Esophagus muscularis mucosa (tissue), 4 donors: Measurements from ENCODE around the gene DNTTIP2. TPM values are rescaled to one million over a fixed set of nuclear protein-coding genes. Genes with fewer than 3 reads are reported as not detected.
"Not testable (repeated sequence)": the region's sequence is repeated elsewhere in the genome, so short reads cannot be mapped to it uniquely, and the experiment has no call there.

Experiments
- DNase-seq: peaks from one replicate; pipeline ENCODE4 v3.0.0-alpha.2; 2017; ENCODE audit errors: extremely low spot score
- H3K27ac ChIP-seq, 4 donors: fragments of 200-600 bp; sonication (generic); replicated peaks in 1 of 4; 1 replicate in 3 of 4; 2 replicates in 1 of 4; pipeline ENCODE4 v1.5.1; 2016 to 2019; ENCODE audit warnings: mild to moderate bottlenecking in 1 of 4
- H3K27me3 ChIP-seq, 4 donors: fragments of 200-600 bp; sonication (generic); one replicate each; pipeline versions ENCODE4 v1.5.1 to v1.6.0; 2016 to 2019
- H3K36me3 ChIP-seq, 4 donors: fragments of 200-600 bp; sonication (generic); one replicate each; pipeline ENCODE4 v1.5.1; 2016 to 2019
- H3K4me1 ChIP-seq, 4 donors: fragments of 200-600 bp; sonication (generic); one replicate each; pipeline ENCODE4 v1.5.1; 2016 to 2019
- H3K4me3 ChIP-seq, 4 donors: fragments of 200-600 bp; sonication (generic); 1 replicate in 2 of 4; 2 replicates in 2 of 4; pipeline ENCODE4 v1.5.1; 2016 to 2019; ENCODE audit warnings: mild to moderate bottlenecking in 4 of 4, moderate library complexity in 1 of 4
- H3K9me3 ChIP-seq, 4 donors: fragments of 200-600 bp; sonication (generic); 1 replicate in 3 of 4; 2 replicates in 1 of 4; pipeline ENCODE4 v1.5.1; 2016 to 2019
- EP300 ChIP-seq: sonication (generic); formaldehyde crosslinking; IDR thresholded peaks from one replicate; pipeline ENCODE4 v1.6.1; 2017; ENCODE audit warnings: antibody characterized with exemption
- POLR2A ChIP-seq: fragments of 450-650 bp; IDR thresholded peaks from one replicate; pipeline ENCODE4 v1.6.1; 2017; ENCODE audit warnings: antibody characterized with exemption, moderate library complexity, mild to moderate bottlenecking, low read depth
- POLR2AphosphoS5 ChIP-seq, 2 donors: sonication (generic); formaldehyde crosslinking; IDR thresholded peaks; one replicate each; pipeline ENCODE4 v1.6.1; 2017; ENCODE audit warnings: antibody characterized with exemption in 2 of 2
- WGBS: methylation state at CpG from one replicate; pipeline ENCODE4 v1.1.5; 2018; 5-methylcytosine and 5-hydroxymethylcytosine counted together
- intact Hi-C: fragments of 100-400 bp; cut with DNase I; formaldehyde crosslinking; loops from one replicate; pipeline ENCODE4 v1.15.1; 2023
- total RNA-seq, 4 donors: library from RNA; depleted of rRNA; stranded (reverse); fragments of >200 nt; gene quantifications; one replicate each; pipeline versions ENCODE4 v1.1.0 to v1.2.1, GENCODE V29; 2016
- TF ChIP-seq, protein P1 (sequence below), 3 experiments: fragments of 200-600 bp in 2 of 3; fragments of 450-650 bp in 1 of 3; sonication (generic) in 2 of 3; IDR thresholded peaks; one replicate each; pipeline ENCODE4 v1.5.1; 2017 to 2019; ENCODE audit warnings: antibody characterized with exemption in 3 of 3, mild to moderate bottlenecking in 2 of 3, moderate library complexity in 1 of 3

Gene DNTTIP2
- total RNA-seq, 4 donors from 2014 or later, result 23.3 to 43.4 (median 31.4) TPM

DNA sequence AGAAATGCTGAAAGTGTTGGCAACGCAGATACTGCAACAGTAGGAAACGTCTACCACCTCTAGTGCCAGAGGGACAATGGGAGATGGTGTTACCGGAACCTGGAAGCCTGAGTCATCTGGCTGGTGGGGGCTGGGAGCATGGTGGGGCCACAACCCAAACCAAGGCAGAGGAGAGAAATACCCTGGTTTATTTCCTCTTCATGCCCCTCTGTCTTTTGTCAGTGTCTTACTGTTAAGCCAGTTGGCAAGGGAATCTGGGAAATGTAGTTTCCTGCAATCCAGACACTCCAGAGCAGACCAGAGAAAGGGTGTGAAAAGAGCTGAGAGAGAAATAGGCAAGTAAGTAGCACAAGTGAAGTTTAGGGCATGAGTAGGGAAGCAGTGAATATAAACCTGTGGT is 14.8 kb downstream of the DNTTIP2 start:
- WGBS, result 74% methylated on average over 3 of the region's 3 CpGs
- no peak for TF ChIP-seq POLR2AphosphoS5 (IDR thresholded peaks at IDR 0.05)
- no peak for TF ChIP-seq EP300
- TF ChIP-seq, protein P1, sequence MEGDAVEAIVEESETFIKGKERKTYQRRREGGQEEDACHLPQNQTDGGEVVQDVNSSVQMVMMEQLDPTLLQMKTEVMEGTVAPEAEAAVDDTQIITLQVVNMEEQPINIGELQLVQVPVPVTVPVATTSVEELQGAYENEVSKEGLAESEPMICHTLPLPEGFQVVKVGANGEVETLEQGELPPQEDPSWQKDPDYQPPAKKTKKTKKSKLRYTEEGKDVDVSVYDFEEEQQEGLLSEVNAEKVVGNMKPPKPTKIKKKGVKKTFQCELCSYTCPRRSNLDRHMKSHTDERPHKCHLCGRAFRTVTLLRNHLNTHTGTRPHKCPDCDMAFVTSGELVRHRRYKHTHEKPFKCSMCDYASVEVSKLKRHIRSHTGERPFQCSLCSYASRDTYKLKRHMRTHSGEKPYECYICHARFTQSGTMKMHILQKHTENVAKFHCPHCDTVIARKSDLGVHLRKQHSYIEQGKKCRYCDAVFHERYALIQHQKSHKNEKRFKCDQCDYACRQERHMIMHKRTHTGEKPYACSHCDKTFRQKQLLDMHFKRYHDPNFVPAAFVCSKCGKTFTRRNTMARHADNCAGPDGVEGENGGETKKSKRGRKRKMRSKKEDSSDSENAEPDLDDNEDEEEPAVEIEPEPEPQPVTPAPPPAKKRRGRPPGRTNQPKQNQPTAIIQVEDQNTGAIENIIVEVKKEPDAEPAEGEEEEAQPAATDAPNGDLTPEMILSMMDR (IDR thresholded peaks at IDR 0.05), result no peak
- no peak for TF ChIP-seq POLR2A

DNA sequence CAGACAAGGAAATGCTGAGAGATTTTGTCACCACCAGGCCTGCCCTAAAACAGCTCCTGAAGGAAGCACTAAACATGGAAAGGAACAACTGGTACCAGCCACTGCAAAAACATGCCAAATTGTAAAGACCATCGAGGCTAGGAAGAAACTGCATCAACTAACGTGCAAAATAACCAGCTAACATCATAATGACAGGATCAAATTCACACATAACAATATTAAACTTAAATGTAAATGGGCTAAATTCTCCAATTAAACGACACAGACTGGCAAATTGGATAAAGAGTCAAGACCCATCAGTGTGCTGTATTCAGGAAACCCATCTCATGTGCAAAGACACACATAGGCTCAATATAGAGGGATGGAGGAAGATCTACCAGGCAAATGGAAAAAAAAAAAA is 21.4 kb downstream of the DNTTIP2 start:
- H3K27me3 ChIP-seq, H3K4me3 ChIP-seq, H3K4me1 ChIP-seq, H3K36me3 ChIP-seq, intact Hi-C loops, DNase-seq, H3K9me3 ChIP-seq, H3K27ac ChIP-seq: not testable (repeated sequence)
- 71% methylated on average over 3 of the region's 3 CpGs for WGBS

More for the DNA sequence above, 14.8 kb downstream of the DNTTIP2 start:
- Histone ChIP-seq H3K36me3 (peaks cover 9 to 22% (median 16%) of the 10 kb centered on the region in 4 donors), H3K4me3 (no peak overlapping the region), H3K4me1 (no peaks in the 10 kb centered on the region), H3K9me3 (no peaks in the 10 kb centered on the region), H3K27me3 (no peaks in the 10 kb centered on the region), H3K27ac (no peak overlapping the region)
- intact Hi-C loops, result no loop called here
- no peak for DNase-seq

DNA sequence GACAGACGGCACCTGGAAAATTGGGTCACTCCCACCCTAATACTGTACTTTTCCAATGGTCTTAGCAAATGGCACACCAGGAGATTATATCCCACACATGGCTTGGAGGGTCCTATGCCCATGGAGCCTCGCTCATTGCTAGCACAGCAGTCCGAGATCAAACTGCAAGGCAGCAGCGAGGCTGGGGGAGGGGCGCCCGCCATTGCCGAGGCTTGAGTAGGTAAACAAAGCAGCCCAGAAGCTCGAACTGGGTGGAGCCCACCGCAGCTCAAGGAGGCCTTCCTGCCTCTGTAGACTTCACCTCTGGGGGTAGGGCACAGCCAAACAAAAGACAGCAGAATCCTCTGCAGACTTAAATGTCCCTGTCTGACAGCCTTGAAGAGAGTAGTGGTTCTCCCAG is 23.0 kb downstream of the DNTTIP2 start:
- H3K36me3 ChIP-seq, H3K9me3 ChIP-seq, intact Hi-C loops, H3K4me1 ChIP-seq, H3K4me3 ChIP-seq, H3K27me3 ChIP-seq, DNase-seq, H3K27ac ChIP-seq: not testable (repeated sequence)
- WGBS, result 100% methylated on average over 1 of the region's 9 CpGs

DNA sequence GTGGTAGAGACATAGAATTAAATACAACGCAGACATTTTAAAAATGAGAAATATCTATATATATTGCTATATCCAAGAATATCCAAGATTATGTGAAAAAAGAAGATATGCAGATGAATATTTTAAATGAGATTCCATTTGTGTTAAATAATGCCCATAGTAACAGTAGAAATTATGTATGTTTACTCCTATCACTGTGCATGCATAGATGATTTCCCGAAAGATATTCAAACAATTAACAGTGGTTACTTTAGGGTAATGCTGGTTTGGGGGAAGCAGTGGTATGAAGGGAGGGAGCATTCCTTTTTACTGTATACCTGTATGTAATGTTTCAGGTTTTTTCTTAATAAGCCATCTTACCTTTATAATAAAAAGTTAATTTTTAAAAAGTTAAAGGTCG is 25.1 kb downstream of the DNTTIP2 start:
- H3K9me3 ChIP-seq, result no peaks in the 10 kb centered on the region
- intact Hi-C loops, result loop anchor here (5.0 kb wide), 1 partner anchor 417 kb away; no protein-coding TSS in a partner anchor
- 93% methylated on average over 3 of the region's 3 CpGs for WGBS
- H3K4me3 ChIP-seq, result no peak overlapping the region
- H3K36me3 ChIP-seq, result no peaks in the 10 kb centered on the region
- no peaks in the 10 kb centered on the region for H3K27me3 ChIP-seq
- no peak for DNase-seq
- H3K27ac ChIP-seq, result no peak overlapping the region
- TF ChIP-seq POLR2A (no peak), POLR2AphosphoS5 (IDR thresholded peaks at IDR 0.05) (no peak), EP300 (no peak)
- TF ChIP-seq, protein P1 (IDR thresholded peaks at IDR 0.05), result no peak
- H3K4me1 ChIP-seq, result peaks cover 0 to 5% (median 0%) of the 10 kb centered on the region in 4 donors

DNA sequence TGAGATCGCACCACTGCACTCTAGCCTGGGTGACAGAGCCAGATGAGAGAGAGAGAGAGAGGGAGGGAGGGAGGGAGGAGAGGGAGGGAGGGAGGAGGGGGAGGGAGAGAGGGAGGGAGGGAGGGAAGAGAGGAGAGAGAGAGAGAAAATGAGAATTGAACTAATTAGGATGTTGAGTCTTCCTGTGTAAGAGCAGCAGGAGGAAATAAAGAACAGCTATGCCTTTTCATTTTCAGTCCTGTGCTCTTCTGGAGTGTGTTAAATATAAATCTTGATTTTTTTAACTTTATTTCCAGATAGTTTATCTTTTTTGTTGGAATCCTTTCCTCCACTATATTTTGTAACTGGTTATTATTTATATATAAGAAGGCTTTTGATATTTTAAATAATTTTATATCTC is 27.1 kb downstream of the DNTTIP2 start:
- Histone ChIP-seq H3K4me1 (peaks cover 4 to 14% (median 10%) of the 10 kb centered on the region in 4 donors), H3K27me3 (no peaks in the 10 kb centered on the region), H3K9me3 (no peaks in the 10 kb centered on the region), H3K27ac (no peak overlapping the region), H3K36me3 (no peaks in the 10 kb centered on the region), H3K4me3 (no peak overlapping the region)
- TF ChIP-seq EP300 (no peak), POLR2A (no peak), POLR2AphosphoS5 (IDR thresholded peaks at IDR 0.05) (no peak)
- TF ChIP-seq, protein P1 (IDR thresholded peaks at IDR 0.05), result no peak
- DNase-seq, result no peak
- no CpG with 5 or more reads among the region's 1 CpG for WGBS
- intact Hi-C loops, result loop anchor here (5.0 kb wide), 1 partner anchor 415 kb away; no protein-coding TSS in a partner anchor

DNA sequence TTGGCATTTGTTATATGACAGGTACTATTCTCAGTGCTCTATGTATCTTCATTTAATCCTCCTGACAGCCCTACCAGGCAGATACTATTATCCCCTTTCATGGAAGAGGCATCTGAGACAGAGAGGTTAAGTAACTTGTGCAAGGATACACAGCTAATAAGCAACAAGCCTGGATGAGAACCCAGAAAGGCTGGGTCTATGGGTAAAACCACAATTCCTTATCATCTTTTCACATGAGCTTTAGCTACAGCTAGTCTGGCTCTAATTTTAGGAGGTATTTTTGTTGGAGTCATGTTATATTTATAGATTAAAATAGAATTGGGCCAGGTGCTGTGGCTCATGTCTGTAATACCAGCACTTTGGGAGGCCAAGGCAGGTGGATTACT is 27.7 kb downstream of the DNTTIP2 start:
- H3K36me3 ChIP-seq, result no peaks in the 10 kb centered on the region
- no peaks in the 10 kb centered on the region for H3K9me3 ChIP-seq
- intact Hi-C loops, result loop anchor here (5.0 kb wide), 1 partner anchor 414 kb away; no protein-coding TSS in a partner anchor
- H3K4me1 ChIP-seq, result peaks cover 4 to 14% (median 10%) of the 10 kb centered on the region in 4 donors
- H3K27ac ChIP-seq, result no peak overlapping the region
- no peak overlapping the region for H3K4me3 ChIP-seq
- TF ChIP-seq, protein P1 (IDR thresholded peaks at IDR 0.05), result no peak
- TF ChIP-seq POLR2AphosphoS5 (IDR thresholded peaks at IDR 0.05) (no peak), EP300 (no peak), POLR2A (no peak)
- no peaks in the 10 kb centered on the region for H3K27me3 ChIP-seq
- DNase-seq, result no peak
